Left ventricle myocardium inferior (tissue), 1 donor: ENCODE results near the gene EPB41L4B. TPM values are rescaled to one million over a fixed set of nuclear protein-coding genes. Genes with fewer than 3 reads are reported as not detected.

Source experiments
- DNase-seq: peaks from one replicate; pipeline ENCODE4 v3.0.0-alpha.2; 2020
- H3K27ac ChIP-seq: fragments of 200-600 bp; replicated peaks from 2 replicates; pipeline ENCODE4 v1.8.0; 2021
- H3K27me3 ChIP-seq: fragments of 200-600 bp; 2 replicates; pipeline ENCODE4 v1.8.0; 2021; ENCODE audit warnings: low read depth
- H3K36me3 ChIP-seq: fragments of 200-600 bp; 2 replicates; pipeline ENCODE4 v1.8.0; 2021
- H3K4me1 ChIP-seq: fragments of 200-600 bp; 2 replicates; pipeline ENCODE4 v1.8.0; 2021
- H3K4me3 ChIP-seq: fragments of 200-600 bp; 2 replicates; pipeline ENCODE4 v1.8.0; 2021; ENCODE audit warnings: mild to moderate bottlenecking, moderate library complexity
- H3K9me3 ChIP-seq: fragments of 200-600 bp; replicated peaks from 2 replicates; pipeline ENCODE4 v1.8.0; 2021
- CTCF ChIP-seq: fragments of 200-600 bp; IDR thresholded peaks from 2 replicates; pipeline ENCODE4 v1.8.0; 2021; ENCODE audit warnings: antibody characterized with exemption, mild to moderate bottlenecking, borderline replicate concordance
- intact Hi-C: fragments of 100-400 bp; cut with micrococcal nuclease; formaldehyde crosslinking; loops from one replicate; pipeline ENCODE4 v1.11.0; 2022
- total RNA-seq: library from RNA; stranded (reverse); fragmentation: NEBNext Ultra II Directional; extraction: Animal tissue kit (Norgen Biotek cat#: 25700); gene quantifications from one replicate; pipeline ENCODE4 v1.2.1, GENCODE V29; 2021
- donor health status: DM: no; HTN: yes; CAD: no; lungs with severe emphysema.

Gene EPB41L4B
- total RNA-seq, 1 donor from 2014 or later = 13.9 TPM

- no peak for TF ChIP-seq CTCF
- no peaks in the 10 kb centered on the region for H3K9me3 ChIP-seq
- peaks cover 22% of the 10 kb centered on the region for H3K4me1 ChIP-seq
- DNase-seq = no peak
- no peak overlapping the region for H3K4me3 ChIP-seq
- no peaks in the 10 kb centered on the region for H3K36me3 ChIP-seq
- H3K27me3 ChIP-seq = no peaks in the 10 kb centered on the region
- intact Hi-C loops = no loop called here
- H3K27ac ChIP-seq = no peak overlapping the region
Observed at GRCh38 chr9:109258481-109259302, 62.2 kb downstream of the EPB41L4B start.

- no peak overlapping the region for H3K4me3 ChIP-seq
- intact Hi-C loops = no loop called here
- DNase-seq = no peak
- H3K27me3 ChIP-seq = no peaks in the 10 kb centered on the region
- no peak for TF ChIP-seq CTCF
- no peaks in the 10 kb centered on the region for H3K9me3 ChIP-seq
- H3K36me3 ChIP-seq = no peaks in the 10 kb centered on the region
- no peak overlapping the region for H3K27ac ChIP-seq
- H3K4me1 ChIP-seq = peaks cover 18% of the 10 kb centered on the region
Observed at GRCh38 chr9:109256336-109256735, 64.5 kb downstream of the EPB41L4B start.

- Histone ChIP-seq H3K27me3 (no peaks in the 10 kb centered on the region), H3K36me3 (no peaks in the 10 kb centered on the region), H3K9me3 (no peaks in the 10 kb centered on the region), H3K4me1 (peaks cover 18% of the 10 kb centered on the region), H3K27ac (no peak overlapping the region), H3K4me3 (no peak overlapping the region)
- no peak for DNase-seq
- no peak for TF ChIP-seq CTCF
- intact Hi-C loops = no loop called here
Observed at GRCh38 chr9:109255394-109255793, 65.5 kb downstream of the EPB41L4B start.

GRCh38 chr9:109254317-109254716 lies 66.5 kb downstream of the EPB41L4B start:
- H3K27ac ChIP-seq = no peak overlapping the region
- DNase-seq = no peak
- H3K4me3 ChIP-seq = no peak overlapping the region
- H3K9me3 ChIP-seq = no peaks in the 10 kb centered on the region
- no peaks in the 10 kb centered on the region for H3K36me3 ChIP-seq
- intact Hi-C loops = no loop called here
- no peak for TF ChIP-seq CTCF
- H3K4me1 ChIP-seq = peaks cover 18% of the 10 kb centered on the region
- H3K27me3 ChIP-seq = no peaks in the 10 kb centered on the region

GRCh38 chr9:109253637-109254284 lies 67.1 kb downstream of the EPB41L4B start:
- intact Hi-C loops = no loop called here
- DNase-seq = no peak
- Histone ChIP-seq H3K27me3 (no peaks in the 10 kb centered on the region), H3K4me1 (peaks cover 18% of the 10 kb centered on the region), H3K27ac (no peak overlapping the region), H3K4me3 (no peak overlapping the region), H3K9me3 (no peaks in the 10 kb centered on the region), H3K36me3 (no peaks in the 10 kb centered on the region)
- no peak for TF ChIP-seq CTCF
